Measurements from ENCODE around the gene SLC2A1. TPM values are rescaled to one million over a fixed set of nuclear protein-coding genes. Genes with fewer than 3 reads are reported as not detected.

SLC2A1 gene
- total RNA-seq, 2 donors from 2014 or later: 71.6 to 150 TPM

DNA sequence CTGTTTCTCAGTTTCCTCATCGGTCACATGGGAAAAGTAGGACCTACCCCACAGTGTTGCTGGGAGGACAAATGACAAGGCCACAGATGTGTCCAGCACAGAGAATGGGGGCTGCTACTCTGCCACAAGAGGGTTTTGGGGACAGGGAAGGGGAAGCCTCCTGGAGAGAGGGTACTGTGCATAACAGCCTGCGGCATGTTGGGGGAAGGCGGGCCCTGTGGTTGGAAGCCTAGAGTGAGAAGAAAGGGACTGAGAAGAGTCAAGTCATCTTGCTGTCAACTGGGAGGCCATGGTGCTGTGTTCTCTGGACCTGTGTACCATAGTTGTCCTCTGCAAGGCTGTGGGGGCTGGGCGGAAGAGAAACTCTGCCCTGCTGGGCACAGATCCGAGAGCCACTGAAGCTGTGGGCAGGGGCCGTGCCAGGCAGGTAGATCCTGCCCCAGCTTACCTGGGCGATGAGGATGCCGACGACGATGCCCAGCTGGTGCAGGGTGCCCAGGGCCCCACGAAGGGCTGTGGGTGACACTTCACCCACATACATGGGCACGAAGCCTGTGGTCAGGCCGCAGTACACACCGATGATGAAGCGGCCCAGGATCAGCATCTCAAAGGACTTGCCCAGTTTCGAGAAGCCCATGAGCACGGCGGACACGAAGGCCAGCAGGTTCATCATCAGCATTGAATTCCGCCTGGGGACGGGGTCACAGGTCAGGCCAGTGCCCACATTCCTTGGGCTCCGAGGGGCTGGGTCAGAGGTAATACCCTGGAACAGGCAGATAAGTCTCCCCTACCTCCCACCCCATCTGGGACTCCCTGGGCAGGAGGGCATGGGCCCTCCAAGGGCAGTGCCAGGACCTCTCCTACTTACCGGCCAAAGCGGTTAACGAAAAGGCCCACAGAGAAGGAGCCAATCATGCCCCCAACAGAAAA, 28.2 kb downstream of the SLC2A1 start:
- H3K4me3 ChIP-seq: no peak overlapping the region
- TF ChIP-seq, protein P1, sequence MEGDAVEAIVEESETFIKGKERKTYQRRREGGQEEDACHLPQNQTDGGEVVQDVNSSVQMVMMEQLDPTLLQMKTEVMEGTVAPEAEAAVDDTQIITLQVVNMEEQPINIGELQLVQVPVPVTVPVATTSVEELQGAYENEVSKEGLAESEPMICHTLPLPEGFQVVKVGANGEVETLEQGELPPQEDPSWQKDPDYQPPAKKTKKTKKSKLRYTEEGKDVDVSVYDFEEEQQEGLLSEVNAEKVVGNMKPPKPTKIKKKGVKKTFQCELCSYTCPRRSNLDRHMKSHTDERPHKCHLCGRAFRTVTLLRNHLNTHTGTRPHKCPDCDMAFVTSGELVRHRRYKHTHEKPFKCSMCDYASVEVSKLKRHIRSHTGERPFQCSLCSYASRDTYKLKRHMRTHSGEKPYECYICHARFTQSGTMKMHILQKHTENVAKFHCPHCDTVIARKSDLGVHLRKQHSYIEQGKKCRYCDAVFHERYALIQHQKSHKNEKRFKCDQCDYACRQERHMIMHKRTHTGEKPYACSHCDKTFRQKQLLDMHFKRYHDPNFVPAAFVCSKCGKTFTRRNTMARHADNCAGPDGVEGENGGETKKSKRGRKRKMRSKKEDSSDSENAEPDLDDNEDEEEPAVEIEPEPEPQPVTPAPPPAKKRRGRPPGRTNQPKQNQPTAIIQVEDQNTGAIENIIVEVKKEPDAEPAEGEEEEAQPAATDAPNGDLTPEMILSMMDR (IDR thresholded peaks at IDR 0.05): no peak
- peaks cover 15% of the 10 kb centered on the region for H3K4me1 ChIP-seq
- DNase-seq: peak; percentile 21
- no peaks in the 10 kb centered on the region for H3K27me3 ChIP-seq
- H3K36me3 ChIP-seq: peaks cover 4% of the 10 kb centered on the region
- peak overlapping the region; percentile 85 for H3K27ac ChIP-seq
- H3K9me3 ChIP-seq: no peaks in the 10 kb centered on the region
- intact Hi-C loops (cut with DNase I): no loop called here
- H3K9ac ChIP-seq (ENCODE audit: low read depth in 2 of 2, low read length in 2 of 2): no peak overlapping the region

DNA sequence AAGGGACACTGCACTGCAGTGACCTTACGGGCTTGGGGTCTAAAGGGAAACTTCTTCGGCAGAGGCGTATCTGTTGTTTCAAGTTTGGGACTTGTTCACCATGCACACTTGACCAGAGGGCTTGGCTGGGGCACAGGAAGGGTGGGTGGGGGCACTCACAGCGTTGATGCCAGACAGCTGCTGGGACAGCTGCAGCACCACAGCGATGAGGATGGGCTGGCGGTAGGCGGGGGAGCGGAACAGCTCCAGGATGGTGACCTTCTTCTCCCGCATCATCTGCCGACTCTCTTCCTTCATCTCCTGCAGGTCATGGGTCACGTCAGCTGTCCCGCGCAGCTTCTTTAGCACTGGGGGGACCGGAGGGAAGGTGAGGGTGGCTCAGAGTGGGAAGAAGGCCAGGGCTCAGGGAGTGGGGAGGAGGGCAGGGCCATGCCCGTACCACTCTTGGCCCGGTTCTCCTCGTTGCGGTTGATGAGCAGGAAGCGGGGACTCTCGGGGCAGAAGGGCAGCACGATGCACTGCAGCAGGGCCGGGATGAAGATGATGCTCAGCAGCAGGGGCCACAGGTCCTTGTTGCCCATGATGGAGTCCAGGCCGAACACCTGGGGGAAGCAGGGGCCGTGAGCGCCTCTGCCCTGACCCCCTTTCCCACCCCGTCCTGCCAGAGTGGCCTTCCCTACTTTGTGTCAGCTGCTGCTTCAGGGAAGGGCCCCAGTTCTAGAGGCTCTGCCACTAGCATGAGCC, 29.1 kb downstream of the SLC2A1 start:
- H3K27me3 ChIP-seq: no peaks in the 10 kb centered on the region
- no peak overlapping the region for H3K27ac ChIP-seq
- intact Hi-C loops (cut with DNase I): no loop called here
- H3K36me3 ChIP-seq: peaks cover 4% of the 10 kb centered on the region
- H3K9me3 ChIP-seq: no peaks in the 10 kb centered on the region
- no peak overlapping the region for H3K9ac ChIP-seq (ENCODE audit: low read depth in 2 of 2, low read length in 2 of 2)
- no peak for DNase-seq
- H3K4me3 ChIP-seq: no peak overlapping the region
- TF ChIP-seq, protein P1 (IDR thresholded peaks at IDR 0.05): no peak
- H3K4me1 ChIP-seq: peaks cover 19% of the 10 kb centered on the region

DNA sequence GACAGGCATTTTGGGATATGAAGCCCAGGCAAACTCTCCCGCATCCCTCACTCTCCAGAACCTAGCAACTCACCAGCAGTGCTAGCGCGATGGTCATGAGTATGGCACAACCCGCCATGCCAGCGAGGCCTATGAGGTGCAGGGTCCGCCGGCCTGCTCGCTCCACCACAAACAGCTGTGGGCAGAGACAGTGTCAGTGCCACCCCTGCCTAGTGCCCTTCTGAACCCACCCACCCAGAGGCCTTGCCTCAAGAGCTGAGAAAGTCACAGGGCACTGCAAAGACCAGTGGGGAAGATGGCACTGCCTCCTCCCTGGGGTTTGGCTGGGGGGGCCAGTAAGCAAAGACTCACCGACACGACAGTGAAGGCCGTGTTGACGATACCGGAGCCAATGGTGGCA, 29.8 kb downstream of the SLC2A1 start:
- H3K36me3 ChIP-seq: peaks cover 4% of the 10 kb centered on the region
- peaks cover 19% of the 10 kb centered on the region for H3K4me1 ChIP-seq
- no peaks in the 10 kb centered on the region for H3K27me3 ChIP-seq
- no peaks in the 10 kb centered on the region for H3K9me3 ChIP-seq
- DNase-seq: no peak
- no peak overlapping the region for H3K4me3 ChIP-seq
- no peak overlapping the region for H3K27ac ChIP-seq
- intact Hi-C loops (cut with DNase I): no loop called here
- TF ChIP-seq, protein P1 (IDR thresholded peaks at IDR 0.05): no peak
- no peak overlapping the region for H3K9ac ChIP-seq (ENCODE audit: low read depth in 2 of 2, low read length in 2 of 2)

DNA sequence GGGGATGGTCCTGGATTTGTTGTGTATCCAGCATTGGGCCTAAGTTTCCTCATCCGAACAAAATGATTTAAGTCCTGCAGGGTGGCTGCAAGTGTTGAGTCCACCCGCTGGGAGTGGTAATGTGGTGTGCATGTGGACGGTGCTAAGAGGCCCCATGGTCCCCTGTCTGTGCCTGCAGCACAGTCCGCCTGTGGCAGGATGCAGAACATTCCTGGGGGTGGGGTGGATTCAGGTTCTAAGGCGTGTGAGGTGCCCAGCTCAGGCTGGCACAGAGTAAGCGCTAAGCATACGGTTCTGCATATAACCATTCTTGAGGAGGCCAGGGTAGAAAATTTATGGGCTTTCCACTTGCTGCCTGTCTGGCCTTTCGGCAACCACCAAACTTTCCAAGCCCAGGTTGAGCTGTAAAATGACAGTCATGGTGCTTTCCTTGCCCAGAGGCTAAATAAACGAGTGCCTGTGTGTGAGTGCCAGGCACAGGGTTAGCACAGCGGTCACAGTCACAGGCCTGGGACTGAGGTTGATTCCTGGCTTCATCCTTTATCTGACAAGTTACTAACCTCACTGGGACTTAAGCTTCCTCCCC, 30.7 kb downstream of the SLC2A1 start:
- no peak overlapping the region for H3K9ac ChIP-seq (ENCODE audit: low read depth in 2 of 2, low read length in 2 of 2)
- H3K4me1 ChIP-seq: peaks cover 14% of the 10 kb centered on the region
- H3K4me3 ChIP-seq: no peak overlapping the region
- no peak for DNase-seq
- H3K27ac ChIP-seq: no peak overlapping the region
- H3K27me3 ChIP-seq: no peaks in the 10 kb centered on the region
- TF ChIP-seq, protein P1 (IDR thresholded peaks at IDR 0.05): no peak
- intact Hi-C loops (cut with DNase I): no loop called here
- no peaks in the 10 kb centered on the region for H3K9me3 ChIP-seq
- peaks cover 4% of the 10 kb centered on the region for H3K36me3 ChIP-seq

DNA sequence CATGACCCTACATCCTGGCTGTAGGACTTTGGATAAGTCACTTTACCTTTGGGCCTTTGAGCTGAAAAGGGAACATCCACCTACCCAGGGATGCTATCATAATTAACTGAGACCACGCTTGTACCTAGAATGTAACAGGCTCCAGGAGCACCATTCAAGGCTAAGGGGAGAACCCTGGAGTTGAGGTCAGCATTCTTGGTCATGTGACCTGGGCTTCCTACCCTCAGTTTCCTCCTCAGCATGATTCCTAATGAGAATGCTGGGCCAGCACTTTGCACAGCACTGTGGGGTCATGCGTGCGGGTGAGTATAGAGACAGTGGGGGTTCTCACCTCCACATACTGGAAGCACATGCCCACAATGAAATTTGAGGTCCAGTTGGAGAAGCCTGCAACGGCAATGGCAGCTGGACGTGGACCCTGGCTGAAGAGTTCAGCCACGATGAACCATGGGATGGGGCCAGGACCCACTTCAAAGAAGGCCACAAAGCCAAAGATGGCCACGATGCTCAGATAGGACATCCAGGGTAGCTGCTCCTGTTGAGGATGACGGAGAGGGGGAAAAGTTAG, 31.3 kb downstream of the SLC2A1 start:
- peaks cover 4% of the 10 kb centered on the region for H3K36me3 ChIP-seq
- H3K27ac ChIP-seq: no peak overlapping the region
- H3K27me3 ChIP-seq: no peaks in the 10 kb centered on the region
- no peak for DNase-seq
- H3K9ac ChIP-seq (ENCODE audit: low read depth in 2 of 2, low read length in 2 of 2): no peak overlapping the region
- H3K4me3 ChIP-seq: no peak overlapping the region
- TF ChIP-seq, protein P1 (IDR thresholded peaks at IDR 0.05): no peak
- intact Hi-C loops (cut with DNase I): no loop called here
- no peaks in the 10 kb centered on the region for H3K9me3 ChIP-seq
- peaks cover 11% of the 10 kb centered on the region for H3K4me1 ChIP-seq

Measured in colonic mucosa (tissue), 4 donors.